Hepatocyte (in vitro differentiated cells): Measurements from ENCODE around the gene FHOD3.

Experiments used
- EZH2 ChIP-seq: fragments of 200-600 bp; sonication (generic); IDR thresholded peaks from 2 replicates; pipeline ENCODE4 v1.6.1; 2016; ENCODE audit warnings: antibody characterized with exemption, mild to moderate bottlenecking, borderline replicate concordance
- TF ChIP-seq, protein P1 (sequence below): fragments of 200-600 bp; sonication (generic); IDR thresholded peaks from 2 replicates; pipeline ENCODE4 v1.5.1; 2016; ENCODE audit warnings: antibody characterized with exemption, mild to moderate bottlenecking; ENCODE audit not compliant: poor library complexity

DNA sequence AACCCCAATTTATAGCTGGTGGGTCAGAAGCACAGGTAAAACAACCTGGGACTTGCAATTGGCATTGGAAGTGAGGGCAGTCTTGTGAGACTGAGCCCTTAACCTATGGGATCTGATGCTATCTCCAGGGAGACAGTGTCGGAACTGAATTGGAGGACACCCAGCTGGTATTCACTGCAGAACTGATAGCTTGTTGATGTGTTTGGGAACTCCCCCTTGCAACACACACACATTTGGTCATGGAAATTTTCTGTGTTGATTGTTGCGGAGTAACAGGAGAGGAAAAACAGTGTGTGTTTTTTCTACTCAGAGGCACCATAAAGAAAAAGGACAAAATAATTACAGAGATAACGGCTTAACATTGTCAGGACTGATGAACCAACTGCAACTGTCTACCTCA lies 515.2 kb downstream of the FHOD3 start:
- TF ChIP-seq, protein P1, sequence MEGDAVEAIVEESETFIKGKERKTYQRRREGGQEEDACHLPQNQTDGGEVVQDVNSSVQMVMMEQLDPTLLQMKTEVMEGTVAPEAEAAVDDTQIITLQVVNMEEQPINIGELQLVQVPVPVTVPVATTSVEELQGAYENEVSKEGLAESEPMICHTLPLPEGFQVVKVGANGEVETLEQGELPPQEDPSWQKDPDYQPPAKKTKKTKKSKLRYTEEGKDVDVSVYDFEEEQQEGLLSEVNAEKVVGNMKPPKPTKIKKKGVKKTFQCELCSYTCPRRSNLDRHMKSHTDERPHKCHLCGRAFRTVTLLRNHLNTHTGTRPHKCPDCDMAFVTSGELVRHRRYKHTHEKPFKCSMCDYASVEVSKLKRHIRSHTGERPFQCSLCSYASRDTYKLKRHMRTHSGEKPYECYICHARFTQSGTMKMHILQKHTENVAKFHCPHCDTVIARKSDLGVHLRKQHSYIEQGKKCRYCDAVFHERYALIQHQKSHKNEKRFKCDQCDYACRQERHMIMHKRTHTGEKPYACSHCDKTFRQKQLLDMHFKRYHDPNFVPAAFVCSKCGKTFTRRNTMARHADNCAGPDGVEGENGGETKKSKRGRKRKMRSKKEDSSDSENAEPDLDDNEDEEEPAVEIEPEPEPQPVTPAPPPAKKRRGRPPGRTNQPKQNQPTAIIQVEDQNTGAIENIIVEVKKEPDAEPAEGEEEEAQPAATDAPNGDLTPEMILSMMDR, result no peak
- no peak for TF ChIP-seq EZH2
